NCI-H146 treated with DMSO at 0.1 percent for 48 hours (cell line): ENCODE measurements around the gene MTERF1.
"Not testable (repeated sequence)": the region's sequence is repeated elsewhere in the genome, so short reads cannot be mapped to it uniquely, and the experiment has no call there.

Experiments
- DNase-seq: peaks from one replicate; lab custom pipeline; 2025; ENCODE audit not compliant: unreplicated experiment; lab: John Stamatoyannopoulos, UW

MTERF1 gene

GRCh38 chr7:91887336-91888213 lies 7.1 kb upstream of the MTERF1 start:
- DNase-seq = not testable (repeated sequence)

GRCh38 chr7:91883676-91884362 lies 3.3 kb upstream of the MTERF1 start:
- DNase-seq = no peak

GRCh38 chr7:91880016-91880412 lies 488 bp downstream of the MTERF1 start:
- DNase-seq = no peak

- DNase-seq = no peak
These were observed 3.9 kb downstream of the MTERF1 start for GRCh38 chr7:91876391-91877133.

GRCh38 chr7:91875851-91876250 lies 4.7 kb downstream of the MTERF1 start:
- no peak for DNase-seq

- DNase-seq = no peak
These were observed 7.6 kb downstream of the MTERF1 start for GRCh38 chr7:91872928-91873327.

GRCh38 chr7:91872069-91872468 lies 8.4 kb downstream of the MTERF1 start:
- DNase-seq = no peak

- DNase-seq = no peak
These were observed 10.8 kb downstream of the MTERF1 start for GRCh38 chr7:91869661-91870060.

GRCh38 chr7:91866599-91867148 lies 13.8 kb downstream of the MTERF1 start:
- DNase-seq = no peak

GRCh38 chr7:91865511-91865910 lies 15.0 kb downstream of the MTERF1 start:
- no peak for DNase-seq

GRCh38 chr7:91864604-91865003 lies 15.9 kb downstream of the MTERF1 start:
- not testable (repeated sequence) for DNase-seq

- no peak for DNase-seq
These were observed 16.4 kb downstream of the MTERF1 start for GRCh38 chr7:91864070-91864469.

- DNase-seq = no peak
These were observed 28.2 kb downstream of the MTERF1 start for GRCh38 chr7:91852263-91852741.

GRCh38 chr7:91850455-91850854 lies 30.0 kb downstream of the MTERF1 start:
- DNase-seq = no peak

- DNase-seq = no peak
These were observed 32.5 kb downstream of the MTERF1 start for GRCh38 chr7:91847876-91848588.

- no peak for DNase-seq
These were observed 33.3 kb downstream of the MTERF1 start for GRCh38 chr7:91847231-91847630.

GRCh38 chr7:91846436-91846835 lies 34.1 kb downstream of the MTERF1 start:
- no peak for DNase-seq

- DNase-seq = no peak
These were observed 36.7 kb downstream of the MTERF1 start for GRCh38 chr7:91843831-91844230.

GRCh38 chr7:91838439-91838838 lies 42.1 kb downstream of the MTERF1 start:
- no peak for DNase-seq

- no peak for DNase-seq
These were observed 43.0 kb downstream of the MTERF1 start for GRCh38 chr7:91837397-91838070.
